ENCODE results near the gene NKAIN2. TPM values are rescaled to one million over a fixed set of nuclear protein-coding genes. Genes with fewer than 3 reads are reported as not detected.

Gene NKAIN2
- polyA plus RNA-seq, 1 donor (not counting 4 experiments of a cell fraction or from before 2014, with no cell fraction given), result 0.13 TPM

DNA sequence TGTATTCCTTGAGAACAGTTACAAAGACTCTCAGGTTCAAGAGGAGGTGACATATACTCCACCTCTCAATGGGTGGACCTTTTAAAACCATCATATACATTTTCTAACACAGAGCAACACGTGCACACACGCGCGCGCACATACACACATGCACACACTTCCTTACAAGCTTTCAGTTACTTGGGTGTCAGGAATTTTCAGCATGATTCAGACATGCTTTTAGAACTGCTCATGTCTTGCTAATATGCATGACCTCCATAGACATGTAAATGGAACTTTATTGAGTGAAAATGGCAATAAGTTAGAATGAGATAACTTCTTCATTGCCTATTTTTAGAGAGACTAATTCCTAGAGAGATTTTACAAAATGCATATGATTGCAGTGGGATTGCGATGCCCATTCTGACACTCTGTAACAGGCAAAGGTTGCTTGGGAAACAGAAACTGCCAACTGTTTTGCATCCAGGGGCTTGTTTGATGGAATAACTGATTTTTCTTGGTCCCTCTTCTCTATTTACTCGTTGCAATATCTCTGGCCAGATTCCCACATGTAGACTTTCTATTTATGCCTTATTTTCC, 627.2 kb downstream of the NKAIN2 start:
- Histone ChIP-seq H3K9me3 (ENCODE audit: control insufficient read depth, low read depth, low read length) (no peaks in the 10 kb centered on the region), H4K20me1 (ENCODE audit: control insufficient read depth, extremely low read depth, insufficient read depth, low read length) (no peaks in the 10 kb centered on the region), H3K4me1 (ENCODE audit: control insufficient read depth, extremely low read depth, insufficient read depth, low read length) (no peaks in the 10 kb centered on the region), H3K27ac (ENCODE audit: control insufficient read depth, insufficient read depth, low read length) (no peak overlapping the region), H3K4me2 (ENCODE audit: control insufficient read depth, extremely low read depth, insufficient read depth, low read depth, low read length) (no peak overlapping the region), H3K9ac (ENCODE audit: control insufficient read depth, extremely low read depth, insufficient read depth, low read length) (no peak overlapping the region), H3K4me3 (ENCODE audit: control insufficient read depth in 2 of 3, extremely low read depth in 1 of 3, insufficient read depth in 2 of 3, low read depth in 1 of 3, low read length in 3 of 3) (no peak overlapping the region), H2AFZ (ENCODE audit: control insufficient read depth, low read length) (no peak overlapping the region), H3K36me3 (ENCODE audit: control insufficient read depth in 2 of 2, extremely low read depth in 1 of 2, insufficient read depth in 2 of 2, low read length in 2 of 2) (no peaks in the 10 kb centered on the region), H3K79me2 (ENCODE audit: control insufficient read depth, insufficient read depth, low read length) (no peaks in the 10 kb centered on the region), H3K27me3 (ENCODE audit: control insufficient read depth, extremely low read depth, insufficient read depth, low read length) (no peaks in the 10 kb centered on the region), H3K9me1 (ENCODE audit: control insufficient read depth, extremely low read depth, insufficient read depth, low read length) (no peaks in the 10 kb centered on the region)
- TF ChIP-seq, protein P1, sequence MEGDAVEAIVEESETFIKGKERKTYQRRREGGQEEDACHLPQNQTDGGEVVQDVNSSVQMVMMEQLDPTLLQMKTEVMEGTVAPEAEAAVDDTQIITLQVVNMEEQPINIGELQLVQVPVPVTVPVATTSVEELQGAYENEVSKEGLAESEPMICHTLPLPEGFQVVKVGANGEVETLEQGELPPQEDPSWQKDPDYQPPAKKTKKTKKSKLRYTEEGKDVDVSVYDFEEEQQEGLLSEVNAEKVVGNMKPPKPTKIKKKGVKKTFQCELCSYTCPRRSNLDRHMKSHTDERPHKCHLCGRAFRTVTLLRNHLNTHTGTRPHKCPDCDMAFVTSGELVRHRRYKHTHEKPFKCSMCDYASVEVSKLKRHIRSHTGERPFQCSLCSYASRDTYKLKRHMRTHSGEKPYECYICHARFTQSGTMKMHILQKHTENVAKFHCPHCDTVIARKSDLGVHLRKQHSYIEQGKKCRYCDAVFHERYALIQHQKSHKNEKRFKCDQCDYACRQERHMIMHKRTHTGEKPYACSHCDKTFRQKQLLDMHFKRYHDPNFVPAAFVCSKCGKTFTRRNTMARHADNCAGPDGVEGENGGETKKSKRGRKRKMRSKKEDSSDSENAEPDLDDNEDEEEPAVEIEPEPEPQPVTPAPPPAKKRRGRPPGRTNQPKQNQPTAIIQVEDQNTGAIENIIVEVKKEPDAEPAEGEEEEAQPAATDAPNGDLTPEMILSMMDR (optimal IDR thresholded peaks at IDR 0.05 in 1 of 3, IDR thresholded peaks at IDR 0.05 in 1 of 3, conservative IDR thresholded peaks at IDR 0.05 in 1 of 3; ENCODE audit: extremely low read depth in 1 of 3, insufficient read depth in 2 of 3, low read length in 3 of 3), result no peak
- no peak for TF ChIP-seq EZH2 (IDR thresholded peaks at IDR 0.05; ENCODE audit: low read length)
- dilution Hi-C loops (cut with MboI; ENCODE audit: extremely low pct_ligation_motif_present, low sequenced_read_pairs), result no loop called here
- FAIRE-seq, result no peak
- DNase-seq (ENCODE audit: low read depth, low spot score), result no peak

DNA sequence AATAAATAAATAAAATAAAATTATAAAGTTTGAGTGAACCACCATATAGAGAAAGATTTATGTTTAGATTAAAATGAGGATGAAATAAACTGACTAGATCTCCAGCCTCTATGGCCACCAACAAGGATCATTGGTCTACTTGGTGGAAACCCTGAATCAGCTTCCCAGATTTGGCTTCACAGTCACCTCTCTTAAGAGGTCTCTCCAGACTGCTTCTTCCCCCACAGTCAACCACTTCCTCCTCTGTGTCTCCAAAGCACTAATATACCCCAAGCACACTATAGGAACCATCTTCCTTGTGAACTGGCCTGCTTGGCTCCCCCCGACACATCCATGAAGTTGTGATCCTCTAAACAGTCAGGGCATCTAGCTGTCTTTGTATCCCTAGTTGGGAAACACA, 629.0 kb downstream of the NKAIN2 start:
- Histone ChIP-seq H3K4me1 (ENCODE audit: control insufficient read depth, extremely low read depth, insufficient read depth, low read length) (no peaks in the 10 kb centered on the region), H3K9me3 (ENCODE audit: control insufficient read depth, low read depth, low read length) (no peaks in the 10 kb centered on the region), H3K9me1 (ENCODE audit: control insufficient read depth, extremely low read depth, insufficient read depth, low read length) (no peaks in the 10 kb centered on the region), H3K27me3 (ENCODE audit: control insufficient read depth, extremely low read depth, insufficient read depth, low read length) (no peaks in the 10 kb centered on the region), H3K9ac (ENCODE audit: control insufficient read depth, extremely low read depth, insufficient read depth, low read length) (no peak overlapping the region), H2AFZ (ENCODE audit: control insufficient read depth, low read length) (no peak overlapping the region), H3K4me2 (ENCODE audit: control insufficient read depth, extremely low read depth, insufficient read depth, low read depth, low read length) (no peak overlapping the region), H3K4me3 (ENCODE audit: control insufficient read depth in 2 of 3, extremely low read depth in 1 of 3, insufficient read depth in 2 of 3, low read depth in 1 of 3, low read length in 3 of 3) (no peak overlapping the region), H3K79me2 (ENCODE audit: control insufficient read depth, insufficient read depth, low read length) (no peaks in the 10 kb centered on the region), H3K36me3 (ENCODE audit: control insufficient read depth in 2 of 2, extremely low read depth in 1 of 2, insufficient read depth in 2 of 2, low read length in 2 of 2) (no peaks in the 10 kb centered on the region), H3K27ac (ENCODE audit: control insufficient read depth, insufficient read depth, low read length) (no peak overlapping the region), H4K20me1 (ENCODE audit: control insufficient read depth, extremely low read depth, insufficient read depth, low read length) (no peaks in the 10 kb centered on the region)
- no peak for TF ChIP-seq EZH2 (IDR thresholded peaks at IDR 0.05; ENCODE audit: low read length)
- TF ChIP-seq, protein P1 (optimal IDR thresholded peaks at IDR 0.05 in 1 of 3, IDR thresholded peaks at IDR 0.05 in 1 of 3, conservative IDR thresholded peaks at IDR 0.05 in 1 of 3; ENCODE audit: extremely low read depth in 1 of 3, insufficient read depth in 2 of 3, low read length in 3 of 3), result no peak
- dilution Hi-C loops (cut with MboI; ENCODE audit: extremely low pct_ligation_motif_present, low sequenced_read_pairs), result no loop called here
- DNase-seq (ENCODE audit: low read depth, low spot score), result no peak
- FAIRE-seq, result no peak
